ENCODE measurements around the gene USP24. TPM values are rescaled to one million over a fixed set of nuclear protein-coding genes. Genes with fewer than 3 reads are reported as not detected.

The USP24 gene
- total RNA-seq, 1 experiment from 2014 or later = 38.5 TPM

- ChIA-PET POLR2A (ENCODE audit: unreplicated experiment) (no interaction called here), CTCF (no interaction called here)
- ATAC-seq = no peak
These were observed 108.1 kb downstream of the USP24 start for GRCh38 chr1:55107101-55107500.

GRCh38 chr1:55103891-55104290 is 111.3 kb downstream of the USP24 start:
- Histone ChIP-seq H4K20me1 (ENCODE audit: low read length) (no peaks in the 10 kb centered on the region), H3K9ac (ENCODE audit: low read length) (no peak overlapping the region), H3K79me2 (ENCODE audit: low read length) (no peaks in the 10 kb centered on the region), H3K4me2 (ENCODE audit: low read length) (no peak overlapping the region), H3K9me2 (replicated peaks; ENCODE audit: low read length) (no peaks in the 10 kb centered on the region), H3K36me3 (ENCODE audit: low read depth, low read length) (peaks cover 53% of the 10 kb centered on the region), H3K27me3 (ENCODE audit: low read length) (no peaks in the 10 kb centered on the region), H3K9me3 (ENCODE audit: low read length) (no peaks in the 10 kb centered on the region), H3K4me3 (ENCODE audit: low read length) (no peak overlapping the region), H3F3A (ENCODE audit: low read length, unreplicated experiment) (no peaks in the 10 kb centered on the region), H3K4me1 (ENCODE audit: insufficient read depth, low read length) (no peaks in the 10 kb centered on the region), H3K27ac (ENCODE audit: low read length) (no peak overlapping the region), H2AFZ (ENCODE audit: low read length) (no peak overlapping the region)
- intact Hi-C loops (cut with micrococcal nuclease) = no loop called here
- no peak for TF ChIP-seq EZH2 (IDR thresholded peaks at IDR 0.05; ENCODE audit: low read length, unreplicated experiment)
- TF ChIP-seq, protein P1, sequence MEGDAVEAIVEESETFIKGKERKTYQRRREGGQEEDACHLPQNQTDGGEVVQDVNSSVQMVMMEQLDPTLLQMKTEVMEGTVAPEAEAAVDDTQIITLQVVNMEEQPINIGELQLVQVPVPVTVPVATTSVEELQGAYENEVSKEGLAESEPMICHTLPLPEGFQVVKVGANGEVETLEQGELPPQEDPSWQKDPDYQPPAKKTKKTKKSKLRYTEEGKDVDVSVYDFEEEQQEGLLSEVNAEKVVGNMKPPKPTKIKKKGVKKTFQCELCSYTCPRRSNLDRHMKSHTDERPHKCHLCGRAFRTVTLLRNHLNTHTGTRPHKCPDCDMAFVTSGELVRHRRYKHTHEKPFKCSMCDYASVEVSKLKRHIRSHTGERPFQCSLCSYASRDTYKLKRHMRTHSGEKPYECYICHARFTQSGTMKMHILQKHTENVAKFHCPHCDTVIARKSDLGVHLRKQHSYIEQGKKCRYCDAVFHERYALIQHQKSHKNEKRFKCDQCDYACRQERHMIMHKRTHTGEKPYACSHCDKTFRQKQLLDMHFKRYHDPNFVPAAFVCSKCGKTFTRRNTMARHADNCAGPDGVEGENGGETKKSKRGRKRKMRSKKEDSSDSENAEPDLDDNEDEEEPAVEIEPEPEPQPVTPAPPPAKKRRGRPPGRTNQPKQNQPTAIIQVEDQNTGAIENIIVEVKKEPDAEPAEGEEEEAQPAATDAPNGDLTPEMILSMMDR (conservative IDR thresholded peaks at IDR 0.05; ENCODE audit: low read depth, low read length) = no peak
- TF ChIP-seq EZH2phosphoT487 (IDR thresholded peaks at IDR 0.05; ENCODE audit: borderline replicate concordance, low read length) = no peak
- POLR2A ChIA-PET (ENCODE audit: unreplicated experiment) = no interaction called here
- no TSS peak for BruUV-seq (replicated peaks)
- DNase-seq (no peak), ATAC-seq (no peak)
- CTCF ChIA-PET = no interaction called here

More at GRCh38 chr1:55107101-55107500, 108.1 kb downstream of the USP24 start:
- no TSS peak for BruUV-seq (replicated peaks)
- H3K9ac ChIP-seq (ENCODE audit: low read length) = no peak overlapping the region
- no peaks in the 10 kb centered on the region for H3K4me1 ChIP-seq (ENCODE audit: insufficient read depth, low read length)
- H3F3A ChIP-seq (ENCODE audit: low read length, unreplicated experiment) = no peaks in the 10 kb centered on the region
- H3K27me3 ChIP-seq (ENCODE audit: low read length) = no peaks in the 10 kb centered on the region
- intact Hi-C loops (cut with micrococcal nuclease) = no loop called here
- no peak overlapping the region for H3K27ac ChIP-seq (ENCODE audit: low read length)
- no peaks in the 10 kb centered on the region for H3K79me2 ChIP-seq (ENCODE audit: low read length)
- H3K4me3 ChIP-seq (ENCODE audit: low read length) = no peak overlapping the region
- TF ChIP-seq, protein P1 (conservative IDR thresholded peaks at IDR 0.05; ENCODE audit: low read depth, low read length) = no peak
- no peak for TF ChIP-seq EZH2phosphoT487 (IDR thresholded peaks at IDR 0.05; ENCODE audit: borderline replicate concordance, low read length)
- no peak for TF ChIP-seq EZH2 (IDR thresholded peaks at IDR 0.05; ENCODE audit: low read length, unreplicated experiment)
- no peaks in the 10 kb centered on the region for H4K20me1 ChIP-seq (ENCODE audit: low read length)
- peaks cover 55% of the 10 kb centered on the region for H3K36me3 ChIP-seq (ENCODE audit: low read depth, low read length)
- H2AFZ ChIP-seq (ENCODE audit: low read length) = no peak overlapping the region
- H3K4me2 ChIP-seq (ENCODE audit: low read length) = no peak overlapping the region
- H3K9me2 ChIP-seq (replicated peaks; ENCODE audit: low read length) = no peaks in the 10 kb centered on the region
- no peaks in the 10 kb centered on the region for H3K9me3 ChIP-seq (ENCODE audit: low read length)
- DNase-seq = no peak

GRCh38 chr1:55095095-55095494 is 120.1 kb downstream of the USP24 start:
- H3K36me3 ChIP-seq (ENCODE audit: low read depth, low read length) = peaks cover 67% of the 10 kb centered on the region
- no peaks in the 10 kb centered on the region for H3F3A ChIP-seq (ENCODE audit: low read length, unreplicated experiment)
- no peaks in the 10 kb centered on the region for H3K9me2 ChIP-seq (replicated peaks; ENCODE audit: low read length)
- no peak overlapping the region for H2AFZ ChIP-seq (ENCODE audit: low read length)
- no peak overlapping the region for H3K4me2 ChIP-seq (ENCODE audit: low read length)
- ATAC-seq = no peak
- TF ChIP-seq, protein P1 (conservative IDR thresholded peaks at IDR 0.05; ENCODE audit: low read depth, low read length) = no peak
- TF ChIP-seq EZH2 (IDR thresholded peaks at IDR 0.05; ENCODE audit: low read length, unreplicated experiment) (no peak), EZH2phosphoT487 (IDR thresholded peaks at IDR 0.05; ENCODE audit: borderline replicate concordance, low read length) (no peak)
- no peak overlapping the region for H3K4me3 ChIP-seq (ENCODE audit: low read length)
- CTCF ChIA-PET = no interaction called here
- no peaks in the 10 kb centered on the region for H3K4me1 ChIP-seq (ENCODE audit: insufficient read depth, low read length)
- no peaks in the 10 kb centered on the region for H3K79me2 ChIP-seq (ENCODE audit: low read length)
- intact Hi-C loops (cut with micrococcal nuclease) = no loop called here
- POLR2A ChIA-PET (ENCODE audit: unreplicated experiment) = no interaction called here
- BruUV-seq (replicated peaks) = no TSS peak
- no peak for DNase-seq
- no peaks in the 10 kb centered on the region for H3K9me3 ChIP-seq (ENCODE audit: low read length)
- no peaks in the 10 kb centered on the region for H3K27me3 ChIP-seq (ENCODE audit: low read length)
- no peak overlapping the region for H3K9ac ChIP-seq (ENCODE audit: low read length)
- no peak overlapping the region for H3K27ac ChIP-seq (ENCODE audit: low read length)
- H4K20me1 ChIP-seq (ENCODE audit: low read length) = no peaks in the 10 kb centered on the region

All from PC-3 (cell line).